Measurements from ENCODE around the gene C2CD4D.
"Not testable (repeated sequence)": the region's sequence is repeated elsewhere in the genome, so short reads cannot be mapped to it uniquely, and the experiment has no call there.

C2CD4D gene

GRCh38 chr1:151839457-151840403, at the start of gene C2CD4D:
C2CD4D (minus strand) TSS chr1:151839820; CDS start chr1:151838989, 831 bp downstream.
- no peak within 1 kb of the TSS; the same call in 1 of the 2 replicates for H3K4me3 ChIP-seq (ENCODE audit: low read length)
- TF ChIP-seq ZNF274 (IDR thresholded peaks at IDR 0.05; ENCODE audit: low read depth, low read length): no peak

DNA sequence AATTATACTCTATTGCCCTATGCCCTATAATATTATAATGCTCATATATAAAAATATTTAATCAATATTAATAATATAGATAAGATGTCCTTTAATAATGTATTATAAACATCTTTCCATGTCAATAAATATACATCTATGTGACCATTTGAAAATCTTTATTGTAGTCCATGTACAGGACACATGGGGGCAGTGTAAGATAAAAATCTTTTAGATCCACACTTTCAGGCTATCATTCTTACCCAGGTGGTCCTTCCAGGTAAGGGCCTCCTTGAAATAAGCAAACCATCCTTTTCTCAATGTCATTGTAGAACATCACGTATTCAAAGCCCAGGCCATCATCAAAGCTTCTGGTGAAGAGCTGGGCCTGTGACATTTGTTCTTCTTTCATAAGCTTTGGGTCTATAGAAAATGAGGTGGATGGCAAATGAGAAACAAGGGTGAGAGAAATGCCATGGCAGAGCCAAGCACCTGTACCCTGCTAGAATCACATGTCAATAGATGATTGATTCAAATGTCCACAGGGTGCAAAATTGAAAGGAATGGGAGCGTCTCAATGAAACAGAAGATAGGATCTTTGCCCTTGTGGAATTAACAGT, 49.5 kb upstream of the C2CD4D start:
- H3K4me3 ChIP-seq (ENCODE audit: low read length): no peak overlapping the region
- no peak for TF ChIP-seq ZNF274 (IDR thresholded peaks at IDR 0.05; ENCODE audit: low read depth, low read length)

DNA sequence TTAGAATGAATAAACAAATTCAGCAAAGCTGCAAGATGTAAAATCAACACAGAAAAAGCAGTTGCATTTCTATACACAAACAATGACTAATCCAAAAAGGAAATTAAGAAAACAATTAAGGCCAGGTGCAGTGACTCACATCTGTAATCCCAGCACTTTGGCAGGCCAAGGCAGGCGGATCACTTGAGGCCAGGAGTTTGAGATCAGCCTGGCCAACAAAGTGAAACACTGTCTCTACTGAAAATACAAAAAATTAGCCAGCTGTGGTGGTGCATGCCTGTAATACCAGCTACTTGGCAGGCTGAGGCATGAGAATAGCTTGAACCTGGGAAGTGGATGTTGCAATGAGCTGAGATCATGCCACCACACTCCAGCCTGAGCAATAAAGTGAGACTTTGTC, 47.4 kb upstream of the C2CD4D start:
- no peak for TF ChIP-seq ZNF274 (IDR thresholded peaks at IDR 0.05; ENCODE audit: low read depth, low read length)
- no peak overlapping the region for H3K4me3 ChIP-seq (ENCODE audit: low read length)

DNA sequence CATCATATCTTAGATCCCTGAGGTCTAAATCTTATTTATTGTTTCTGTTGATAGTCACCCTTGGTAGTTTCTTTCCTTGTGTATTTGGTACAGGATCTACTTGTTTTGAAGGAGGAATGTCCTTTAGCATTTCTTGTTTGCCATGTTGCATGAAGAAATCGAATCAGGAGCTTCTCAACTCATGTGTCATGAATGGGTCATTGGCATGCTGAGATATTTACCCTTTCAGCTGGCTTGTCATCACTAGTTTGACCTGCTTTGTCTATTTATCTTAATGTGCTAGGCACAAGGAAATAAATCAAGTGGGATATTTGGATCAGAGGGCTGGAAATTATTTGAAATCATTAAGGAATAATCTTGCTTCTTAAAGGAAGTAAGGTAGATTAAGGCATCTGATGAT, 45.9 kb upstream of the C2CD4D start:
- H3K4me3 ChIP-seq (ENCODE audit: low read length): no peak overlapping the region
- no peak for TF ChIP-seq ZNF274 (IDR thresholded peaks at IDR 0.05; ENCODE audit: low read depth, low read length)

- H3K4me3 ChIP-seq (ENCODE audit: low read length): not testable (repeated sequence)
Observed at GRCh38 chr1:151884879-151885278, 45.3 kb upstream of the C2CD4D start.

- not testable (repeated sequence) for H3K4me3 ChIP-seq (ENCODE audit: low read length)
Observed at GRCh38 chr1:151884445-151884844, 44.8 kb upstream of the C2CD4D start.

GRCh38 chr1:151883898-151884297, 44.3 kb upstream of the C2CD4D start:
- not testable (repeated sequence) for H3K4me3 ChIP-seq (ENCODE audit: low read length)

DNA sequence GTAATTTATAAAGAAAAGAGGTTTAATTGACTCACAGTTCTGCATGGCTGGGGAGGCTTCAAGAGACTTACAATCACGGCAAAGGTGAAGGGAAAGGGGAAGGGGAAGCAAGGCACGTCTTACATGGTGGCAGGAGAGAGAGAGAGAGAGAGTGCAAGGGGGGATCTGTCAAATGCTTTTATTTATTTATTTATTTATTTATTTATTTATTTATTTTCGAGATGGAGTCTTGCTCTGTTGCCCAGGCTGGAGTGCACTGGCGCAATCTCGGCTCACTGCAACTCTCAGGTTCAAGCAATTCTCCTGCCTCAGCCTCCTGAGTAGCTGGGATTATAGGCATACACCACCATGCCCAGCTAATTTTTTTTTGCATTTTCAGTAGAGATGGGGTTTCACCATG, 43.3 kb upstream of the C2CD4D start:
- not testable (repeated sequence) for H3K4me3 ChIP-seq (ENCODE audit: low read length)

- TF ChIP-seq ZNF274 (IDR thresholded peaks at IDR 0.05; ENCODE audit: low read depth, low read length): no peak
Observed at GRCh38 chr1:151882466-151882865, 42.8 kb upstream of the C2CD4D start.

DNA sequence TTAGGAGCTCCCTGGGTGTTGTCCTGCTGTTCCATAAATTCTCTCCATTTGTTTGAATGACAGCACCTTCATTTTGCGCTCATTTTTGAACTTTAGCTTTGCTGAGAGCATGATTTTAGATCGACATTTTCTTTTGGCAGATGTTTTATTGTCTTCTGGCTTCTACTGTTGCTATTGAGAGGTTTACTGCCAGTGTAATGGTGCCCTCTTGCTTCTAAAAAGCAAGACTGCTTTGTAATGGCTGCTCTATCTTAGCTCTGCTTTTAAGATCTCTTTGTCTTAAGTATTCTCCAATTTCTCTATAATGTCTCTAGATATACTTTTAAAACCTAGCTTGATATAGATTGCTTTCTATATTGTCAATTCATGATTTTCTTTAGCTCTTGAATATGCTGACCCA, 41.9 kb upstream of the C2CD4D start:
- H3K4me3 ChIP-seq (ENCODE audit: low read length): no peak overlapping the region
- no peak for TF ChIP-seq ZNF274 (IDR thresholded peaks at IDR 0.05; ENCODE audit: low read depth, low read length)

More at GRCh38 chr1:151882466-151882865, 42.8 kb upstream of the C2CD4D start:
- no peak overlapping the region for H3K4me3 ChIP-seq (ENCODE audit: low read length)

GRCh38 chr1:151875419-151876097, 35.9 kb upstream of the C2CD4D start:
- no peak overlapping the region for H3K4me3 ChIP-seq (ENCODE audit: low read length)
- TF ChIP-seq ZNF274 (IDR thresholded peaks at IDR 0.05; ENCODE audit: low read depth, low read length): no peak

GRCh38 chr1:151872776-151873175, 33.2 kb upstream of the C2CD4D start:
- not testable (repeated sequence) for H3K4me3 ChIP-seq (ENCODE audit: low read length)

DNA sequence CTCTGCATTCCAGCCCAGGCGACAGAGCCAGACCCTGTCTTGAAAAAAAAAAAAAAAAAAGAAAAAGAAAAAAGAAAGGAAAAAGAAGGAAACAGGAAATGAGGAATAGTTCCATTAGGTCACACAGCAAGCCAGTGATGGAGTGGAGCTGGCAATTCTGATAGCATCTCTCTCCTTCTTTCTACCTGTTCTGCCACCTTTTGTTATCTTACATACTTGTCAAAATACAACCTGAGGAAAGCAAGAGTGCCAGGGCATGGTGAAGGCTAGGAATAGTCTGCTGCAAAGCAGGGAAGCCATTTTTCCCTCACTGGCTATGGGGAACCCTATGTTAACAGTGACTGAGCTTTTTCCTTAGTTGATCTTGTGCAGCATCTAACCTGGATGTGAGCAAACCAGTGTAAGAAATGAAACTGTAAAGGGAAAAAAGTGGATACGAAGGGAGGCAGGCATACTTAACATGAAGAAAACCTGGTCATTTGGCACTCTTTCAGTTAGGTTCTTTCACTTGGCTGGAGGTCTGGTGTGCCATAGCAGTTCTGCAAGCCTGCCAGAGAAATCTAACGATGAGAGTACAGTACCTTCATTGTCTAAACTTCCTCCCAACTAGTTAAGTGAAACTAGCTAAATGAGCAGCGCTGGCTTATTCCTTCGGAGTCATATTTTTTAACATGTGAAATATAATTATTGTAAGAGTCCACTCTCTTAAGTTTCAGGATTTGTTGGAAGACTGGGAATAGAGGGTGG, 31.8 kb upstream of the C2CD4D start:
- TF ChIP-seq ZNF274 (IDR thresholded peaks at IDR 0.05; ENCODE audit: low read depth, low read length): no peak
- no peak overlapping the region for H3K4me3 ChIP-seq (ENCODE audit: low read length)

GRCh38 chr1:151868486-151868885, 28.9 kb upstream of the C2CD4D start:
- H3K4me3 ChIP-seq (ENCODE audit: low read length): no peak overlapping the region
- TF ChIP-seq ZNF274 (IDR thresholded peaks at IDR 0.05; ENCODE audit: low read depth, low read length): no peak
